WI38 (cell line): ENCODE data around the gene CACNA1D.

Experiments
- H3K4me3 ChIP-seq: 2 replicates; pipeline ENCODE4 v1.5.1; 2011; ENCODE audit warnings: low read depth, mild to moderate bottlenecking, control low read depth, low read length
- TF ChIP-seq, protein P1 (sequence below): IDR thresholded peaks from 2 replicates; pipeline ENCODE4 v1.5.1; 2012; ENCODE audit warnings: low read depth, mild to moderate bottlenecking, control low read depth, low read length

Gene CACNA1D

DNA sequence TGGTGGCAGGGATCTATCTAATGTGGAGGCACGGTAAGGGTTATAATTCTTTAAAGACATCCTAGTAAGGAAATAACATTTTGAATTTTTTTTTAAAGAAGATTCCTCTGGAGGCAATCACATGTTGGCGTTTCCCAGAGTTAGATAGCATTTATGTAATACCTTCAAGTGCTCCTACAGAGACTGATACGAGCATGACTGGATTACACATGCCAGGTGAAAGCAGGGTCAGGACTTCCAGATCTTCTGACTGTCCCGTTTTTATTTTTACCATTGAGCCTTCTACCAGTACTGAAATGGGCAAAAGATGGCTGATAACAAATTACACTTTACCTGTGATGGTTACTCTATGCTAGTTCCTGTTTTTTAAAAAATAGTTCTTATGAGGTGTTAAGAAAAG lies 365.8 kb downstream of the CACNA1D start:
- no peak overlapping the region for H3K4me3 ChIP-seq
- TF ChIP-seq, protein P1, sequence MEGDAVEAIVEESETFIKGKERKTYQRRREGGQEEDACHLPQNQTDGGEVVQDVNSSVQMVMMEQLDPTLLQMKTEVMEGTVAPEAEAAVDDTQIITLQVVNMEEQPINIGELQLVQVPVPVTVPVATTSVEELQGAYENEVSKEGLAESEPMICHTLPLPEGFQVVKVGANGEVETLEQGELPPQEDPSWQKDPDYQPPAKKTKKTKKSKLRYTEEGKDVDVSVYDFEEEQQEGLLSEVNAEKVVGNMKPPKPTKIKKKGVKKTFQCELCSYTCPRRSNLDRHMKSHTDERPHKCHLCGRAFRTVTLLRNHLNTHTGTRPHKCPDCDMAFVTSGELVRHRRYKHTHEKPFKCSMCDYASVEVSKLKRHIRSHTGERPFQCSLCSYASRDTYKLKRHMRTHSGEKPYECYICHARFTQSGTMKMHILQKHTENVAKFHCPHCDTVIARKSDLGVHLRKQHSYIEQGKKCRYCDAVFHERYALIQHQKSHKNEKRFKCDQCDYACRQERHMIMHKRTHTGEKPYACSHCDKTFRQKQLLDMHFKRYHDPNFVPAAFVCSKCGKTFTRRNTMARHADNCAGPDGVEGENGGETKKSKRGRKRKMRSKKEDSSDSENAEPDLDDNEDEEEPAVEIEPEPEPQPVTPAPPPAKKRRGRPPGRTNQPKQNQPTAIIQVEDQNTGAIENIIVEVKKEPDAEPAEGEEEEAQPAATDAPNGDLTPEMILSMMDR = no peak

DNA sequence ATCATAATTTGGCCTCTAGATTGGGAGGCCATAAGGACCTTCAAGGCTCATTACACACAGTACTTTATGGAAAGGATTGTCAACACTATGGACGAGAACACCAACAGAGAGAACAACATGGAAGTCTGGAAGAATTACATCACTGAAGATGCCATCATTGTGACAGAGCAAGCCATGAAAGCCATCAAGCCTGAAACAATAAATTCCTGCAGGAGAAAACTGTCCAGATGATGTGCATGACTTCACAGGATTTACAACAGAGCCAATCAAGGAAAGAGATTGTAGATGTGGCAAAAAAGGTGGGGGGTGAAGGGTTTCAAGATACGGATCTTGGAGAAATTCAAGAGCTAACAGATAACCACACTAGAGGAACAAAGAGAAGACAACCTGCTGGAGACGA lies 367.8 kb downstream of the CACNA1D start:
- H3K4me3 ChIP-seq = no peak overlapping the region
- TF ChIP-seq, protein P1 = no peak

DNA sequence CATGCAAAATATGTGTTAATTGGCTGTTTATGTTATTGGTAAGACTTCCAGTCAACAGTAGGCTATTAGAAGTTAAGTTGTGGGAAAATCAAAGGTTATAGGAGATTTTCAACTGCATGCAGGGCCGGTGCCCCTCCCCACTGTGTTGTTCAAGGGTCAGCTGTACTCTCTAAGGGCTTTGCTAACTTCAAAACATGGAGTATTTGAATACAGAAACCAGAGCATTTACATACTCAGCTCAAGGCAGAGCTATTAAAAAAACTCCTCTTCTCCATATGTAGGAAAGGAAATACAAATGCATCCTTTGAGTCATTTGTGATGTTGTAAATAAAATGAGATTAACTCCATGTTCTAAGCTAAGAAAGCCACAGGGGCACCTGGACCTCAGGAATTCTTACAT lies 368.7 kb downstream of the CACNA1D start:
- TF ChIP-seq, protein P1 = no peak
- no peak overlapping the region for H3K4me3 ChIP-seq
